K562 (cell line): Measurements from ENCODE around the gene ABT1. TPM values are rescaled to one million over a fixed set of nuclear protein-coding genes. Genes with fewer than 3 reads are reported as not detected.

Source experiments
- ESRRA ChIP-seq: fragments of 450-650 bp; IDR thresholded peaks from 2 replicates; pipeline ENCODE4 v1.6.1; 2014; ENCODE audit warnings: low read depth, mild to moderate bottlenecking, moderate library complexity, borderline replicate concordance
- HDAC2 ChIP-seq: fragments of 450-650 bp; IDR thresholded peaks from 2 replicates; pipeline ENCODE4 v1.6.1; 2016; ENCODE audit warnings: mild to moderate bottlenecking
- JUND ChIP-seq, 2 experiments: IDR thresholded peaks; 2 replicates in 1 of 2; 3 replicates in 1 of 2; pipeline ENCODE4 v1.6.1; 2011; ENCODE audit warnings: borderline replicate concordance in 2 of 2, low read depth in 2 of 2, low read length in 2 of 2, improper control_type of control experiment in 1 of 2, missing biosample characterization in 1 of 2, missing genetic modification characterization in 1 of 2, missing genetic modification reagents in 1 of 2
- KAT8 ChIP-seq: fragments of 450-650 bp; IDR thresholded peaks from 2 replicates; pipeline ENCODE4 v1.6.1; 2016; ENCODE audit warnings: low read depth, mild to moderate bottlenecking
- KLF13 ChIP-seq: fragments of 450-650 bp; IDR thresholded peaks from 2 replicates; pipeline ENCODE4 v1.6.1; 2016; ENCODE audit warnings: missing genetic modification characterization, low read depth, mild to moderate bottlenecking, missing compliant biosample characterization, moderate library complexity, borderline replicate concordance
- MLX ChIP-seq, 2 experiments: fragments of 450-650 bp in 1 of 2; sonication (generic) in 1 of 2; formaldehyde crosslinking; conservative IDR thresholded peaks; 2 replicates each; pipeline versions ENCODE4 v1.4.0 to v1.8.1; 2020 to 2022; ENCODE audit warnings: mild to moderate bottlenecking in 1 of 2, missing genetic modification reagents in 1 of 2
- MNT ChIP-seq, 2 experiments: fragments of 450-650 bp; conservative IDR thresholded peaks; 2 replicates each; pipeline ENCODE4 v1.6.1; 2017; ENCODE audit warnings: mild to moderate bottlenecking in 2 of 2, moderate library complexity in 2 of 2
- PRDM10 ChIP-seq: fragments of 450-650 bp; IDR thresholded peaks from 2 replicates; pipeline ENCODE4 v1.6.1; 2018; ENCODE audit not compliant: partially characterized antibody
- SIN3A ChIP-seq, 2 experiments: fragments of 150-350 bp in 1 of 2; IDR thresholded peaks; 2 replicates each; pipeline ENCODE4 v1.6.1; 2011 to 2016; ENCODE audit warnings: borderline replicate concordance in 2 of 2, low read depth in 2 of 2, low read length in 2 of 2, mild to moderate bottlenecking in 2 of 2, moderate library complexity in 2 of 2; ENCODE audit not compliant: control insufficient read depth in 1 of 2
- XRCC5 ChIP-seq: fragments of 200-400 bp; formaldehyde crosslinking; IDR thresholded peaks from 2 replicates; pipeline ENCODE4 v1.6.1; 2017; ENCODE audit warnings: low read depth, mild to moderate bottlenecking, low read length
- ZBED1 ChIP-seq: IDR thresholded peaks from 2 replicates; pipeline ENCODE4 v1.6.1; 2014
- polyA plus RNA-seq, 8 experiments: library from polyadenylated mRNA; depleted of rRNA in 4 of 8; stranded (reverse) in 5 of 8; unstranded in 3 of 8; fragments of >200 nt; fragmentation: Nextera tagmentation in 2 of 8; fragmentation: Illumina TruSeq in 1 of 8; extraction: Ambion mirVana in 2 of 8; extraction: Trizol in 1 of 8; gene quantifications; 2 replicates each; pipeline versions ENCODE4 v1.2.1 to v1.2.3, GENCODE V29; 2011 to 2014; ENCODE audit warnings: inconsistent platforms in 1 of 8, missing spikeins in 1 of 8
- total RNA-seq, 7 experiments: library from RNA; depleted of rRNA in 6 of 7; stranded (reverse); fragments of >200 nt in 6 of 7; fragmentation: Illumina TruSeq in 2 of 7; extraction: Trizol in 2 of 7; gene quantifications; 2 replicates each; pipeline versions ENCODE4 v1.2.1 to v1.2.3, GENCODE V29; 2011 to 2021; ENCODE audit warnings: low replicate concordance in 1 of 7

The ABT1 gene
- total and polyA plus RNA-seq, 9 of the 15 experiments (the other 6 are each of a cell fraction or from before 2014, with no cell fraction given): 8.8 to 52.7 (median 40.7) TPM

- TF ChIP-seq SIN3A (IDR thresholded peaks at IDR 0.05; ENCODE audit: borderline replicate concordance in 2 of 2, control insufficient read depth in 1 of 2, low read depth in 2 of 2, low read length in 2 of 2): peak in 1 of 2 experiments; percentile 58; a peak in 1 of 4 replicates
- TF ChIP-seq MNT (conservative IDR thresholded peaks at IDR 0.05): peak; percentile 36 to 55
- TF ChIP-seq MLX (CRISPR knock-in tag; conservative IDR thresholded peaks at IDR 0.05): 0 out of 4 replicates have a peak, but pooled peaks of 1 of the 2 experiments have one; percentile 22
- no peak for TF ChIP-seq ZBED1
- peak; percentile 55; the same call in 1 of the 2 replicates for TF ChIP-seq JUND (IDR thresholded peaks at IDR 0.05; ENCODE audit: borderline replicate concordance, low read depth, low read length)
- TF ChIP-seq JUND (tag; IDR thresholded peaks at IDR 0.05; ENCODE audit: borderline replicate concordance, low read depth, low read length): 0 out of 3 replicates have a peak, but pooled peaks have one; percentile 1
- peak; percentile 20; the same call in 1 of the 2 replicates for TF ChIP-seq KLF13 (tag)
- peak; percentile 27; the same call in 1 of the 2 replicates for TF ChIP-seq XRCC5
- TF ChIP-seq ESRRA: no peak
- TF ChIP-seq HDAC2: peak; percentile 86
- TF ChIP-seq PRDM10: no peak
- TF ChIP-seq KAT8: no peak
These were observed 41.9 kb upstream of the ABT1 start (continued) for GRCh38 chr6:26554697-26555504.
